Activated CD4-positive, alpha-beta T cell treated with anti-CD3 and anti-CD28 coated beads, Interleukin-2, amount 50 U/mL, for 16 hours (primary cell): ENCODE measurements around the gene FAM221B.

Experiments
- DNase-seq: peaks from one replicate; pipeline ENCODE4 v3.0.0-alpha.2; 2020

The FAM221B gene

GRCh38 chr9:35828716-35829083, at the start of gene FAM221B:
Gene FAM221B, minus strand, starts transcription at chr9:35828732. Its CDS starts 2,571 bp downstream, at chr9:35826161.
- no peak for DNase-seq

DNA sequence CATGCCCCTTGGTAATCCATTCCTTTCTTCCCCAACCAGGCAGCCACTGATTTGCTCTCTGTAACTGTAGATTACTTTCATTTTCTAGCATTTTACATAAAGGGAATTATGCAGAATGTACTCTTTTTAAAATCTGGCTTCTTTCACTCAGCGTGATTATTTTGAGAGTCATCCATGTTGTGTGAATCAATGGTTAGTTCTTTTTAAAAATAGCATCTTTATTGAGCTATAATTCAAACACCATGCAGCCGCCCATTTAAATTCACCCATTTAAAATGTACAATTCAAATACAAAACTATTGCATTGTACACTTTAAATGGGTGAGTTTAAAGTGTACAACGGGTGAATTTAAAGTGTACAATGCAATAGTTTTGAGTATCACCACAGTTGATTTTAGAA, 44.0 kb upstream of the FAM221B start:
- no peak for DNase-seq

DNA sequence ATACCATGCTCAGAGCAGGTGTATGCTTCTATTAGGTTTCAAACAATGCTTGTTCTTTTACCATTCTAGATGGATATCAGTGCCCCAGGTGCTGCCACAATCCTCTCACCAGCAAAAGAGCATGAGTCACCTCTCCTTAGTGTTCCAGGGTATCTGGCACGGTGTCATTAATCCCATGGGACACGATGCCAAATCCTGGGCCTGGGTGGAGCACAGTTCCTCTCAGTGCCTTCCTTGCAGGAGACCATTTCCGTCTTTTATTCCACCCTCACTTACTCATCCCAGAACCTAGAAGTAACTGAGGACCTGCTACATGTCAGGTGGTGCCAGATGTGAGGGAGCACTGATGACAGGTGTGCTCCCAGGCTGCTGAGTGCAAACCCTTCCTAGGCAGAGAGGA, 43.0 kb upstream of the FAM221B start:
- DNase-seq, result no peak

DNA sequence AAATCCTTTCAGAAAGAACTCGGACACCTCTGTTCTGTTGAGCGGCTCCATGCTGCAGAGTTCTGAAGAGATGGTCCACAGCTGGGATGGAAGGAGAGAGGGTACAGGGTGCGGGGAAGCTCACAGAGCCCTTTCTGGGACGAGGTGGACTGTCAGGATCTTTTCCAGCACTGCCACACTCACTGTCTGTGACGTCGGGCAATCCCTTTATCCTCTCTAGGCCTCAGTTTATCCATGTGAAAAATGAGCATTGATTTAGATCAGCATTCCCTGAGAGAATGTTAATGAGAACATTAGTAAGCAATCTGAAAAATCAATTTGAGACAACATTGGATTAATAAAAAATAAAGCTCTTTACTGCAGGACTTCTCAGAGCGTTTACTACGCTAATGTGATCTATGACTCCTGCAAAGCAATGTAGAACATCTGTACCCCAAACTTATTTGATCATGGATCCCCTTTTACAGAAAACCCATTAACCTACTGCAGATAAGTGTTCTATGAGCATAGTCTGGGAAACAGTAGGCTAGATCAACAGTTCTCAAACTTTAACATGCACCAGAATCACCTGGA, 41.9 kb upstream of the FAM221B start, which contains the start of gene OR13J1:
TSS of gene OR13J1 (minus strand) at position 51 of the 573 bp plus-strand sequence. CDS start at position 51, 0 bp downstream.
- no peak for DNase-seq

DNA sequence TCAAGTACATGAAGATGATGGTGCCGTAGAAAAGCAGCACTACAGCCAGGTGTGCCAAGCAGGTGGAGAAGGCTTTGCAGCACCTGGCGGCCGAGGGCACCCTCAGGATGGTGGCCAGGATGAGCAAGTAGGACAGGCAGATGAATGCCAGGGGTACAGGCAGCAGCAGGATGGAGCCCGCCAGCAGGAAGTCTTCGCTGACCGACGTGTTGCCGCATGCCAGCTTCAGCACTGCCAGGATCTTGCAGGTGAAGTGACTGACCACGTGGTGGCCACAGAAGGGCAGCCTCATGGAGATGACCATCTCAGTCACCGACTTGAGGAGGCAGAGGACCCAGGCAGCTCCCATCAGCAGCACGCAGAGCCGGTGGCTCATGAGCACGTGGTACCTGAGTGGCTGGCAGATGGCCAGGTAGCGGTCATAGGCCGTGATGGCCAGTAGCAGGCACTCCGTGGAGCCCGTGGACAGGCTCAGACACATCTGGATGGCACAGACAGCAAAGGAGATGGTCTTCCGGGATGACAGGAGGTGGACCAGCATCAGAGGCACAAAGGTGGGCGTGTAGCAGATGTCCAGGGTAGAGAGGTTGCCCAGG, 41.2 kb upstream of the FAM221B start:
- no peak for DNase-seq

- no peak for DNase-seq
These were observed 40.4 kb upstream of the FAM221B start for GRCh38 chr9:35868933-35869332.

- DNase-seq, result no peak
These were observed 39.0 kb upstream of the FAM221B start for GRCh38 chr9:35867538-35867937.

- no peak for DNase-seq
These were observed 36.2 kb upstream of the FAM221B start for GRCh38 chr9:35864695-35865255.

GRCh38 chr9:35863583-35863982, 35.1 kb upstream of the FAM221B start:
- no peak for DNase-seq

GRCh38 chr9:35862328-35862727, 33.8 kb upstream of the FAM221B start:
- DNase-seq, result no peak

DNA sequence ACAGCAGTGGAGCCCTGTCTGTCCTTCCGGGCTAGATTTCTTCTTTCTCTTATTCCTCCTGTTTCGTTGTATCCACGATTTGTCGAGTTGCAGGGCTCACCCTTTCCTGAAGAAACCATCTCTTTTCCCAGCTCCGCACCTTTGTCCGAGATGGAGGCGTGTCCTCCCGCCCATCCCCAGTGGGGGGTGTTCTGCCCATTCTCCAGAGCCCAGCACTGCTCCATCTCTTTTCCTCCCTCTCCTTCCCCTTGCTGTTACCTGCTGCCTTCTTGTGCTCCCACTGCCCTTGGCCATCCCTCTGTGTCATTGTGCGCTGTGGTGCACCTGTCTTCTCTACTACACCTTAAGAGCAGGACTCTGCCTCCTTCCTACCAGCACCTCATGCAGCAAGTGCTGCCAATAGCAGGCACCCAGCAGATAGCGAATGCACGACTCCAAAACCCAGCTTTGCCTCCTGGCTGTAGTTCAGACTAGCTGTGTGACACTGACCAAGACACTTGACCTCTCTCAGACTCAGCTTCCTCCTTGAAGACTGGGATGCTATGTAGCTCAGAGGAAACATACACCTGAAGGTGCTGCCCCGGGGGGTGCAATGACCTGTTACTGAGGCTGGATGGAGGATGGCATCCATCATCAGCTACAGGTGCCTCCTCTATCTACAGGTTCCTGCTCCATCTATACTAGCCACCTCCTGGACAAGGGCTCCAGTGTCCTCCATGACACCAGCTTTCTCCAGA, 32.8 kb upstream of the FAM221B start:
- DNase-seq, result no peak

DNA sequence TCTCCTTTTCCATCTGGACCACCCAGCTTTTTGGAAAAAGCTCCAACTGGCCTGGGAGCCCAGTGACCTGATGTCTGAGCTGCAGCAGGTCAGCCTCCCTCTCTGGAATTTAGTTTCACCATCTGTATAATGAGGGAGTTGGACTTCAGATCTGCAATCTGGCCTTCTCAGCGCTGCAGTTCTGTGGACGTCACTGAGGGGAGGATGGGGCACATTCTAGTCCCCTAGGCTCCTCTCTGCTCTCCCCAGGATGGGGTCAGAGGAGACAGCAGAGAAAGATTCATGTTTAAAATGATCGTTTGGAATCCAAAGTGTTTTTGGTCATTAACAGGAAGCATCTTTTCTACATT, 31.4 kb upstream of the FAM221B start:
- no peak for DNase-seq

GRCh38 chr9:35859310-35859989, 30.9 kb upstream of the FAM221B start:
- DNase-seq, result no peak

- no peak for DNase-seq
These were observed 29.9 kb upstream of the FAM221B start for GRCh38 chr9:35858458-35858857.

- DNase-seq, result no peak
These were observed 28.4 kb upstream of the FAM221B start for GRCh38 chr9:35856882-35857281.

GRCh38 chr9:35856206-35856605, 27.7 kb upstream of the FAM221B start:
- no peak for DNase-seq

DNA sequence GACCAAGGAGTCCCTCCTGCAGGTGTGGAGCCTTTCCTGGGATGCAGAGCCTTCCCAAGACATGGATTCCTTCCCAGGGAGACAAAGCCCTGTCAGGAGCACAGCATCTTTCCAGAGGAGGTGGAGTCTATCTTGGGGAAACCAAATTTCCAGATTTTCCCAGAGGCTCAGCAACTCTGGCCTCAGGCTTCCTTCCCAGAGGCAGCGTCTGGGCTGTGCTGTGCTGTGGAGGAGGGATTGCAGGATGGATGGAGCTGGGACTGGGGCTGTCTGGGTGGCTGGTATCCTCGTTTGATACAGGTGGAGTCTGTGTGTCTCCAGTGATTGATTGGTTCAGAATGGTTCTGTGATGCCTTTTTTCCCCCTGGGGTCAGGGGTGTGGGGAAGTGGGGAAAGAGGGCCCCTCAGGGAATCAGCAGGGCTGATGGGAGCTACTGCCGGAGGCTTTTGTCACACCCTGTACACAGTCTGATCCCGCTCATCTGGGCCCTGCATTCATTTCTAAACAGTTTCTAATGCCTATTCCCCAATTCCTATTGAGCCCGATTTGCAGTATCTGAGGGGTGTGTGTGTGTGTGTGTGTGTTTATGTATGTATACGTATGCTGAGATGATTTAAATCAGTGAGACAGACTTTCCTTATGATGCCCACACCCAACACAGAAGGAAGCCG, 25.7 kb upstream of the FAM221B start:
- no peak for DNase-seq

DNA sequence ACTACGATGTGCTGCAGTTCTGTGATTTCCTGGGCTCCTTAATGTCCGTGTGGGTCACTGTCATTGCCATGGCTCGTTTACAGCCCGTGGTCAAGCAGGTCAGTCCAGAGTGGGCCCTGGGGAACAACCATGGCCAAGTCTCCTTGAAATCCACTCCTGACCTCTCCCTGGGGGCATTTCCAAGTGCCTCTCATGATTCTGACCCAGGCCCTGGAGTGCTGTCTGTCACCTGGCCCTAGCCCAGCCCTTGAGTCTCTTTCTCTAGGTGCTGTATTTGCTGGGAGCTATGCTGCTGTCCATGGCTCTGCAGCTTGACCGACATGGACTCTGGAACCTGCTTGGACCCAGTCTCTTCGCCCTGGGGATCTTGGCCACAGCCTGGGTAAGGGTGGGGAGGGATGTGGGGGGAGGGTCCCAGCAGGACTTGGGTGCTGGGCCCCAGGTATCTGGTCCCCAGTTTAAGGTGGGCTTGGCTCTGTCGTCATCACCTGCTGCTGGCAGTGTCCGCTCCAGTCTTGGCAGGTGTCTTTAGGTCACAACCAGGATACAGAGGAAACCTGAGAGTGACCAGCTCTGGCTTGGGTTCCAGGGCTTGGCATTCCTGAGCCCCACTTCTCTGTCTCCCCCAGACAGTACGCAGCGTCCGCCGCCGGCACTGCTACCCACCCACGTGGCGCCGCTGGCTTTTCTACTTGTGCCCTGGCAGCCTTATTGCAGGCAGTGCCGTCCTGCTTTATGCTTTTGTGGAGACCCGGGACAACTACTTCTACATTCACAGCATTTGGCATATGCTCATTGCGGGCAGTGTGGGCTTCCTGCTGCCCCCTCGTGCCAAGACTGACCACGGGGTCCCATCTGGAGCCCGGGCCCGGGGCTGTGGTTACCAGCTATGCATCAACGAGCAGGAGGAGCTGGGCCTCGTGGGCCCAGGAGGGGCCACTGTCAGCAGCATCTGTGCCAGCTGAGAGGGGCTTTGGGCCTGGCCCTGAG, 24.6 kb upstream of the FAM221B start:
- no peak for DNase-seq

DNA sequence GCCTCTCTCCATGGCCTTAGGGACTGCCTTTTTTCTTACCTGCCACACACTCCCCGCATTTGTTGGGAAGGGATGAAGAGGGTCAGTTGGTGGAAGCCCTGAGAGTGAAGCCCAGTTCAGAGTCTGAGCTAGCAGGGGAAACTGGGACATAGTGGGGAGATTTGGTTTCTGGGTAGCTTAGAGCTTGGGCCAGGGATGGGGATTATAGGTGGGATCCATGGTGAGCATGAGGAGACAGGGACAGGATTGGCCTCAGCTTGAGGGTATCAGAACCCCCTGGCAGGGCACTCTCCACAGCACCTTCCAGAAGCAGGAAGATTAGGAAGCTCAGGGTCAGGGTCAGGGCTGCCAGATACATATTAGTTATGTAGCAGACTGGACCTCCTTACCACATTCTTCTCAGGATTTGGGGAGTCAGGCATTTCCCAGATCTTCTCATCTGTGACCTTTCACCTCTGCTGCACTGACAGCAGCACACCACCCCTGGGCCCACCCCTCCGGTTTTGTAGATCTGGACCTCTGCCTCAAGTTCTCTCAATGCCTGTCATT, 23.8 kb upstream of the FAM221B start:
- DNase-seq, result no peak

GRCh38 chr9:35847792-35848572, 19.4 kb upstream of the FAM221B start:
- no peak for DNase-seq
